ENCODE results near the gene RBM26.

DNA sequence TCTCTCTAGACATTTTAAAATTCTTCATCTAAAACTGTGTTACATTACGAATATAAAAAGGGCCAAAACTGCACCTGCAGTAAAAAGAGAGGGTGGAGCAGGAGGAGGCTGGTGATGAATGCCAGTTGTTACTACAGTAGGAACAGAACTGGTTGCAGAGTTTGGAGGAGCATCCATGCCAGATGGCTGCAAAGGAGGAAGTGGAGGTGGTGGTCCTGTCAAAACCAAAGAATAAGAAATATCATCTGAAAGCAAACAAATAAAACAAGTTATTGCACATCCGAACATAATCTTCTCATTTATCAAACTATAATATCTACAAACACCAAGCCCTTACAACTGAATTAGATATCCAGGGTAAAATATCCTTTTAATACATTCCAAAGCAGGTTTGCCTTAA lies 40.1 kb downstream of the RBM26 start:
- TF ChIP-seq CTCF (conservative IDR thresholded peaks at IDR 0.05; ENCODE audit: low read depth in 2 of 2): no peak
- no peak for TF ChIP-seq EZH2 (IDR thresholded peaks at IDR 0.05; ENCODE audit: low read depth, unreplicated experiment)
- TF ChIP-seq POLR2AphosphoS5 (IDR thresholded peaks at IDR 0.05; ENCODE audit: low read depth): no peak
- no peak for TF ChIP-seq CREB1 (CRISPR knock-in tag; IDR thresholded peaks at IDR 0.05; ENCODE audit: low read depth)
- TF ChIP-seq, protein P1, sequence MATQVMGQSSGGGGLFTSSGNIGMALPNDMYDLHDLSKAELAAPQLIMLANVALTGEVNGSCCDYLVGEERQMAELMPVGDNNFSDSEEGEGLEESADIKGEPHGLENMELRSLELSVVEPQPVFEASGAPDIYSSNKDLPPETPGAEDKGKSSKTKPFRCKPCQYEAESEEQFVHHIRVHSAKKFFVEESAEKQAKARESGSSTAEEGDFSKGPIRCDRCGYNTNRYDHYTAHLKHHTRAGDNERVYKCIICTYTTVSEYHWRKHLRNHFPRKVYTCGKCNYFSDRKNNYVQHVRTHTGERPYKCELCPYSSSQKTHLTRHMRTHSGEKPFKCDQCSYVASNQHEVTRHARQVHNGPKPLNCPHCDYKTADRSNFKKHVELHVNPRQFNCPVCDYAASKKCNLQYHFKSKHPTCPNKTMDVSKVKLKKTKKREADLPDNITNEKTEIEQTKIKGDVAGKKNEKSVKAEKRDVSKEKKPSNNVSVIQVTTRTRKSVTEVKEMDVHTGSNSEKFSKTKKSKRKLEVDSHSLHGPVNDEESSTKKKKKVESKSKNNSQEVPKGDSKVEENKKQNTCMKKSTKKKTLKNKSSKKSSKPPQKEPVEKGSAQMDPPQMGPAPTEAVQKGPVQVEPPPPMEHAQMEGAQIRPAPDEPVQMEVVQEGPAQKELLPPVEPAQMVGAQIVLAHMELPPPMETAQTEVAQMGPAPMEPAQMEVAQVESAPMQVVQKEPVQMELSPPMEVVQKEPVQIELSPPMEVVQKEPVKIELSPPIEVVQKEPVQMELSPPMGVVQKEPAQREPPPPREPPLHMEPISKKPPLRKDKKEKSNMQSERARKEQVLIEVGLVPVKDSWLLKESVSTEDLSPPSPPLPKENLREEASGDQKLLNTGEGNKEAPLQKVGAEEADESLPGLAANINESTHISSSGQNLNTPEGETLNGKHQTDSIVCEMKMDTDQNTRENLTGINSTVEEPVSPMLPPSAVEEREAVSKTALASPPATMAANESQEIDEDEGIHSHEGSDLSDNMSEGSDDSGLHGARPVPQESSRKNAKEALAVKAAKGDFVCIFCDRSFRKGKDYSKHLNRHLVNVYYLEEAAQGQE (IDR thresholded peaks at IDR 0.05; ENCODE audit: unreplicated experiment): no peak
- no peak for TF ChIP-seq ZNF331 (CRISPR knock-in tag; IDR thresholded peaks at IDR 0.05; ENCODE audit: low read depth)
- TF ChIP-seq EZH2phosphoT487 (IDR thresholded peaks at IDR 0.05; ENCODE audit: unreplicated experiment): no peak

Measured in GM23338 (cell line).